HepG2 (cell line): ENCODE data around the gene MUC4. TPM values are rescaled to one million over a fixed set of nuclear protein-coding genes. Genes with fewer than 3 reads are reported as not detected.

ENCODE experiments used
- ATAC-seq: fragments of 200-7000 bp; cut with Tn5 transposase; 3 replicates; pipeline ENCODE4 v1.9.1; 2020; ENCODE audit warnings: mild to moderate bottlenecking, moderate library complexity
- BruUV-seq: library from RNA; stranded (reverse); fragments of 400-500 nt; replicated peaks from 2 replicates; lab custom pipeline; 2021; lab: Mats Ljungman, UMichigan
- CTCF ChIA-PET: fragments of 300-600 bp; formaldehyde crosslinking; extraction: SDS; loops from one replicate; lab custom pipeline; 2021; ENCODE audit warnings: low total read pairs, inconsistent platforms, low intra/inter-chr PET ratio; lab: Yijun Ruan, JAX
- POLR2A ChIA-PET: fragments of 350-600 bp; sonication (Branson Sonifier 250); formaldehyde crosslinking; loops from one replicate; lab custom pipeline; 2020; ENCODE audit warnings: antibody characterized with exemption, inconsistent platforms; lab: Yijun Ruan, JAX
- DNase-seq: peaks from one replicate; pipeline ENCODE4 v3.0.0-alpha.2; 2015; ENCODE audit warnings: low spot score
- FAIRE-seq: peaks from 3 replicates; lab custom pipeline; 2011; peaks lifted over from hg19 to GRCh38; lab: Jason Lieb, UNC
- H2AFZ ChIP-seq: one replicate; pipeline ENCODE4 v1.6.1; 2011; ENCODE audit warnings: low read length, inconsistent platforms
- H3K27ac ChIP-seq: fragments of 300-600 bp; 3 replicates; pipeline ENCODE4 v1.8.0; 2011; ENCODE audit warnings: mixed run types, mild to moderate bottlenecking, mixed read lengths, low read length, inconsistent platforms; ENCODE audit not compliant: insufficient read depth; ENCODE audit errors: extremely low read length
- H3K27me3 ChIP-seq, 2 experiments: fragments of 200-600 bp in 1 of 2; 2 replicates in 1 of 2; 3 replicates in 1 of 2; pipeline versions ENCODE4 v1.6.0 to v1.8.0; 2011; ENCODE audit warnings: low read length in 2 of 2, mild to moderate bottlenecking in 2 of 2, moderate library complexity in 2 of 2, inconsistent platforms in 1 of 2; ENCODE audit not compliant: insufficient read depth in 2 of 2, control insufficient read depth in 1 of 2
- H3K36me3 ChIP-seq, 2 experiments: fragments of 200-600 bp in 1 of 2; replicated peaks in 1 of 2; 2 replicates in 1 of 2; 3 replicates in 1 of 2; pipeline versions ENCODE4 v1.5.1 to v1.8.0; 2011; ENCODE audit warnings: low read length in 2 of 2, inconsistent platforms in 1 of 2; ENCODE audit not compliant: insufficient read depth in 2 of 2, control insufficient read depth in 1 of 2
- H3K4me1 ChIP-seq: 2 replicates; pipeline ENCODE4 v1.5.1; 2012; ENCODE audit warnings: low read length, inconsistent platforms; ENCODE audit not compliant: insufficient read depth
- H3K4me2 ChIP-seq: 2 replicates; pipeline ENCODE4 v1.6.0; 2011; ENCODE audit warnings: low read depth, low read length, inconsistent platforms
- H3K4me3 ChIP-seq, 3 experiments: fragments of 200-600 bp in 1 of 3; sonication (generic), shearing (Covaris generic) in 1 of 3; replicated peaks in 1 of 3; 2 replicates each; pipeline ENCODE4 v1.5.1; 2011 to 2016; ENCODE audit warnings: low read length in 3 of 3, inconsistent platforms in 2 of 3, low read depth in 2 of 3, mild to moderate bottlenecking in 2 of 3, control low read depth in 1 of 3, mixed read lengths in 1 of 3; ENCODE audit not compliant: insufficient read depth in 1 of 3
- H3K79me2 ChIP-seq: one replicate; pipeline ENCODE4 v1.6.1; 2011; ENCODE audit warnings: low read length, inconsistent platforms; ENCODE audit not compliant: insufficient read depth
- H3K9ac ChIP-seq: 2 replicates; pipeline ENCODE4 v1.6.0; 2011; ENCODE audit warnings: mild to moderate bottlenecking, low read depth, low read length, inconsistent platforms; ENCODE audit not compliant: insufficient read depth
- H3K9me3 ChIP-seq: 2 replicates; pipeline ENCODE4 v1.5.1; 2012; ENCODE audit warnings: mild to moderate bottlenecking, low read length
- H4K20me1 ChIP-seq: 2 replicates; pipeline ENCODE4 v1.6.0; 2011; ENCODE audit warnings: inconsistent platforms, mild to moderate bottlenecking, low read length, moderate library complexity; ENCODE audit not compliant: insufficient read depth
- RAD51 ChIP-seq: fragments of 450-650 bp; IDR thresholded peaks from 2 replicates; pipeline ENCODE4 v1.6.1; 2016; ENCODE audit warnings: borderline replicate concordance
- SRSF4 ChIP-seq: fragments of 200-400 bp; formaldehyde crosslinking; IDR thresholded peaks from one replicate; pipeline ENCODE4 v1.6.1; 2018; ENCODE audit warnings: mild to moderate bottlenecking, low read depth, low read length, moderate library complexity; ENCODE audit not compliant: poor library complexity, severe bottlenecking
- WGBS: methylation state at CpG from one replicate; pipeline ENCODE4 v1.1.6; 2017; ENCODE audit warnings: low lambda C conversion rate; 5-methylcytosine and 5-hydroxymethylcytosine counted together
- in situ Hi-C: cut with HindIII; loops from 2 replicates; pipeline ENCODE4 v1.10.0; 2017; ENCODE audit warnings: low pct_unique_long_range_greater_than_20kb; ENCODE audit not compliant: extremely low pct_ligation_motif_present
- intact Hi-C: fragments of 100-400 bp; cut with micrococcal nuclease; formaldehyde crosslinking; loops from one replicate; pipeline ENCODE4 v1.10.0; 2022; ENCODE audit not compliant: unreplicated experiment
- polyA plus RNA-seq, 8 experiments: library from polyadenylated mRNA; depleted of rRNA in 3 of 8; stranded (reverse) in 7 of 8; unstranded in 1 of 8; fragments of >200 nt; fragmentation: Illumina TruSeq in 4 of 8; extraction: Trizol in 4 of 8; gene quantifications; 2 replicates each; pipeline versions ENCODE4 v1.2.1 to v1.2.3, GENCODE V29; 2011 to 2016; ENCODE audit warnings: low read depth in 4 of 8, missing spikeins in 1 of 8, mixed read lengths in 1 of 8; ENCODE audit not compliant: insufficient read depth in 1 of 8
- total RNA-seq, 5 experiments: library from RNA; depleted of rRNA; stranded (reverse); fragments of >200 nt; fragmentation: Illumina TruSeq; extraction: Trizol; gene quantifications; 2 replicates each; pipeline ENCODE4 v1.2.3, GENCODE V29; 2016; ENCODE audit warnings: low read depth in 1 of 5
- TF ChIP-seq, protein P1 (sequence below), 2 experiments: sonication (generic) in 1 of 2; formaldehyde crosslinking in 1 of 2; IDR thresholded peaks; 2 replicates each; pipeline versions ENCODE4 v1.5.1 to v1.6.1; 2011 to 2020; ENCODE audit warnings: borderline replicate concordance in 1 of 2, low read depth in 1 of 2, low read length in 1 of 2, mild to moderate bottlenecking in 1 of 2, missing genetic modification reagents in 1 of 2, moderate library complexity in 1 of 2
- TF ChIP-seq, protein P2 (sequence below): sonication (generic); formaldehyde crosslinking; IDR thresholded peaks from 2 replicates; pipeline ENCODE4 v1.8.0; 2022; ENCODE audit warnings: mild to moderate bottlenecking, missing genetic modification reagents, borderline replicate concordance

Gene MUC4
- total and polyA plus RNA-seq, 2 of the 13 experiments (the other 11 are each of a cell fraction or from before 2014, with no cell fraction given), result not detected

DNA sequence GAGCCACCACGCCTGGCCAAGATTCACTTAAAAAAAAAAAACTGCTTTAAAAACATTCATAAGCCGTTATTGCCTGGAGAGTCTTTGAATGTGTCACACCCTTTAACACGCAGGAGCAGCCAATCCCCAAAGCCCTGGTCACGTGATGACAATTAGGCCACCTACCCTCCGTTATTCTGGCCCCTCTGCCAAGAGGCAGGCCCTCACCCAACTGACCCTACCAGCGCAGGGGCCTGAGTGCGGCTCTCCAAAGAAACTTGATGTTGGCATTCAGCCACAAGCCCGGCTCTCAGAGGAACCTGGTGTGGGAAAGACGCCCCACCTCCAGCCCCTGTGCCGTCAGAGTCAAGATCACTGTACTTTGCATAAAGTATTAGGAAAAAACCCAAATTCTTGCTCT is 11.6 kb upstream of the MUC4 start:
- Histone ChIP-seq H3K36me3 (no peaks in the 10 kb centered on the region), H3K27me3 (peaks cover 8 to 46% of the 10 kb centered on the region in 2 experiments; a peak in 4 of 5 replicates), H3K9ac (no peak overlapping the region), H3K4me1 (no peaks in the 10 kb centered on the region)
- ATAC-seq (no peak), DNase-seq (no peak)
- TF ChIP-seq SRSF4 (no peak), RAD51 (peak; percentile 62)
- TF ChIP-seq, protein P1, sequence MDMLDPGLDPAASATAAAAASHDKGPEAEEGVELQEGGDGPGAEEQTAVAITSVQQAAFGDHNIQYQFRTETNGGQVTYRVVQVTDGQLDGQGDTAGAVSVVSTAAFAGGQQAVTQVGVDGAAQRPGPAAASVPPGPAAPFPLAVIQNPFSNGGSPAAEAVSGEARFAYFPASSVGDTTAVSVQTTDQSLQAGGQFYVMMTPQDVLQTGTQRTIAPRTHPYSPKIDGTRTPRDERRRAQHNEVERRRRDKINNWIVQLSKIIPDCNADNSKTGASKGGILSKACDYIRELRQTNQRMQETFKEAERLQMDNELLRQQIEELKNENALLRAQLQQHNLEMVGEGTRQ (IDR thresholded peaks at IDR 0.05; ENCODE audit: low read depth, low read length), result peak; percentile 54
- TF ChIP-seq, protein P1 (CRISPR knock-in tag; IDR thresholded peaks at IDR 0.05; ENCODE audit: borderline replicate concordance), result no peak
- TF ChIP-seq, protein P2, sequence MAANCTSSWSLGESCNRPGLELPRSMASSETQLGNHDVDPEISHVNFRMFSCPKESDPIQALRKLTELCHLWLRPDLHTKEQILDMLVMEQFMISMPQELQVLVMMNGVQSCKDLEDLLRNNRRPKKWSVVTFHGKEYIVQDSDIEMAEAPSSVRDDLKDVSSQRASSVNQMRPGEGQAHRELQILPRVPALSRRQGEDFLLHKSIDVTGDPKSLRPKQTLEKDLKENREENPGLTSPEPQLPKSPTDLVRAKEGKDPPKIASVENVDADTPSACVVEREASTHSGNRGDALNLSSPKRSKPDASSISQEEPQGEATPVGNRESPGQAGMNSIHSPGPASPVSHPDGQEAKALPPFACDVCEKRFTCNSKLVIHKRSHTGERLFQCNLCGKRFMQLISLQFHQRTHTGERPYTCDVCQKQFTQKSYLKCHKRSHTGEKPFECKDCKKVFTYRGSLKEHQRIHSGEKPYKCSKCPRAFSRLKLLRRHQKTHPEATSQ (CRISPR knock-in tag), result no peak
- TF ChIP-seq, all 625 proteins: peak for 2
- WGBS, result 30% methylated on average over 8 of the region's 10 CpGs
- Histone ChIP-seq H3K9me3 (no peaks in the 10 kb centered on the region), H3K79me2 (no peaks in the 10 kb centered on the region), H3K27ac (no peak overlapping the region), H3K4me3 (no peak overlapping the region), H2AFZ (no peak overlapping the region), H4K20me1 (no peaks in the 10 kb centered on the region), H3K4me2 (no peak overlapping the region)
- intact Hi-C loops (no loop called here), in situ Hi-C loops (no loop called here)
- BruUV-seq, result no TSS peak
- no peak for FAIRE-seq
- POLR2A ChIA-PET, result no interaction called here
- CTCF ChIA-PET, result no interaction called here
